NCI-H2171 (cell line): ENCODE measurements around the gene RNF182.
"Not testable (repeated sequence)": the region's sequence is repeated elsewhere in the genome, so short reads cannot be mapped to it uniquely, and the experiment has no call there.

Source experiments
- DNase-seq: peaks from one replicate; lab custom pipeline; 2025; lab: John Stamatoyannopoulos, UW

RNF182 gene

GRCh38 chr6:13965582-13966127 lies 40.9 kb downstream of the RNF182 start:
- no peak for DNase-seq

- no peak for DNase-seq
These were observed 46.6 kb downstream of the RNF182 start for GRCh38 chr6:13971303-13971702.

GRCh38 chr6:13972602-13973001 lies 47.9 kb downstream of the RNF182 start:
- not testable (repeated sequence) for DNase-seq

GRCh38 chr6:13973422-13973821 lies 48.7 kb downstream of the RNF182 start:
- DNase-seq: not testable (repeated sequence)

GRCh38 chr6:13978102-13978640 lies 53.4 kb downstream of the RNF182 start:
- no peak for DNase-seq

- DNase-seq: no peak
These were observed 54.0 kb downstream of the RNF182 start for GRCh38 chr6:13978787-13979186.

GRCh38 chr6:13979284-13980171 lies 54.8 kb downstream of the RNF182 start:
- no peak for DNase-seq

- no peak for DNase-seq
These were observed 55.8 kb downstream of the RNF182 start for GRCh38 chr6:13980534-13980933.

GRCh38 chr6:13985663-13986325 lies 61.0 kb downstream of the RNF182 start:
- DNase-seq: no peak

- DNase-seq: no peak
These were observed 62.1 kb downstream of the RNF182 start for GRCh38 chr6:13986700-13987399.

- DNase-seq: no peak
These were observed 62.7 kb downstream of the RNF182 start for GRCh38 chr6:13987400-13987865.

- no peak for DNase-seq
These were observed 63.4 kb downstream of the RNF182 start for GRCh38 chr6:13988049-13988738.

- DNase-seq: no peak
These were observed 64.2 kb downstream of the RNF182 start for GRCh38 chr6:13988908-13989307.

- no peak for DNase-seq
These were observed 64.9 kb downstream of the RNF182 start for GRCh38 chr6:13989496-13990144.

- DNase-seq: no peak
These were observed 66.0 kb downstream of the RNF182 start for GRCh38 chr6:13990796-13991195.

- DNase-seq: no peak
These were observed 66.6 kb downstream of the RNF182 start for GRCh38 chr6:13991393-13991792.

- no peak for DNase-seq
These were observed 67.8 kb downstream of the RNF182 start for GRCh38 chr6:13992417-13993055.

- no peak for DNase-seq
These were observed 68.7 kb downstream of the RNF182 start for GRCh38 chr6:13993416-13993815.

GRCh38 chr6:13998356-13998755 lies 73.6 kb downstream of the RNF182 start:
- DNase-seq: no peak

- DNase-seq: no peak
These were observed 76.1 kb downstream of the RNF182 start for GRCh38 chr6:14000901-14001300.
